ENCODE data around the gene DCK.

The DCK gene

DNA sequence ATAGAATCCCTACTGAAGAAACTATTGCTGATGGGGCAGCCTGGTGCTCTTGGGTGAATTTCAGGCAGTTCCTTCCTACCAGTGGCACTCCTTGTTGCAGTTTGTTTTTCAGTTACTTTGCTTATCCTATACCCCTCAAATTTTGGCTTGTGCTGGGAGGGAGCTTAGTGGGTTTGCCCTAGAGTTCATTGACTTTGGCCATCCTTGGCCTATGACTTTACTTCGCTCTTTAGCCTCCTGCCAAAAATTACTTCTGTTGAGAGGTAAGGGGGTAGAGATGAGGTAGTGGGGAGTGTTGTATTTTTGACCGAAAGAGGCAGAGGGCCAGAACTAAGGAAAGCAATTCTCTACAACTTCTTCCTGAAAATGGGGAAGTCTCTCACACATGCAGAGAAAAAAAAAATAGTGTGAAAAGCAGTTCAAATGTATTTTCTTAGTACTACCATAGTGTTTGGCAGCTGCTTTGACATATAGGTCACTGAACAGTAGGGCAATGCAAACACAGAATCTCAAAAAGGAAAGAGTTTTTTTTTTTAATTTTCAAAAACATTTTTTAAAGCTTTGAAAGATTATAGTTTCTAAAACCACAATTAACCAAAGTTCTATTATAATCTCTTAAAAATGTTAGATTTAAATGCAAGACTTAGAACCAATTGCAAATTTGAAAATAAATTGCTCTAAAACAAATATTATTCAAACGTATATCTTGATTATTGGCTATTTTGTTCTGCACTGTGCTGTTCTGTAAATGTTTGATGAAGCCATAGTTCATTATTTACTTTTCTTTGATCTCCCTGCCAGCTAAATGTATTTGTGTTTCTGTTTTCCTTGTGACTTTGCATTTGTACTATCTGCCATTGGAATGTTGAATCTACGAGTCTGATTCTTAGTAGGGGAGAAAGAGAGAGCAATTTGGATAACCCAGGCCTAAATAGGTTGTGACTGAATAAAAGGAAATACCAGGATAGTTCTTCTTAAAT lies 73.6 kb downstream of the DCK start:
- no peak for DNase-seq (ENCODE audit: low read depth)
- no peak overlapping the region for H3K4me3 ChIP-seq (ENCODE audit: control insufficient read depth, low read depth, low read length)
- TF ChIP-seq, protein P1, sequence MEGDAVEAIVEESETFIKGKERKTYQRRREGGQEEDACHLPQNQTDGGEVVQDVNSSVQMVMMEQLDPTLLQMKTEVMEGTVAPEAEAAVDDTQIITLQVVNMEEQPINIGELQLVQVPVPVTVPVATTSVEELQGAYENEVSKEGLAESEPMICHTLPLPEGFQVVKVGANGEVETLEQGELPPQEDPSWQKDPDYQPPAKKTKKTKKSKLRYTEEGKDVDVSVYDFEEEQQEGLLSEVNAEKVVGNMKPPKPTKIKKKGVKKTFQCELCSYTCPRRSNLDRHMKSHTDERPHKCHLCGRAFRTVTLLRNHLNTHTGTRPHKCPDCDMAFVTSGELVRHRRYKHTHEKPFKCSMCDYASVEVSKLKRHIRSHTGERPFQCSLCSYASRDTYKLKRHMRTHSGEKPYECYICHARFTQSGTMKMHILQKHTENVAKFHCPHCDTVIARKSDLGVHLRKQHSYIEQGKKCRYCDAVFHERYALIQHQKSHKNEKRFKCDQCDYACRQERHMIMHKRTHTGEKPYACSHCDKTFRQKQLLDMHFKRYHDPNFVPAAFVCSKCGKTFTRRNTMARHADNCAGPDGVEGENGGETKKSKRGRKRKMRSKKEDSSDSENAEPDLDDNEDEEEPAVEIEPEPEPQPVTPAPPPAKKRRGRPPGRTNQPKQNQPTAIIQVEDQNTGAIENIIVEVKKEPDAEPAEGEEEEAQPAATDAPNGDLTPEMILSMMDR (IDR thresholded peaks at IDR 0.05; ENCODE audit: control insufficient read depth, insufficient read depth, low read depth, low read length, missing control alignments), result no peak

DNA sequence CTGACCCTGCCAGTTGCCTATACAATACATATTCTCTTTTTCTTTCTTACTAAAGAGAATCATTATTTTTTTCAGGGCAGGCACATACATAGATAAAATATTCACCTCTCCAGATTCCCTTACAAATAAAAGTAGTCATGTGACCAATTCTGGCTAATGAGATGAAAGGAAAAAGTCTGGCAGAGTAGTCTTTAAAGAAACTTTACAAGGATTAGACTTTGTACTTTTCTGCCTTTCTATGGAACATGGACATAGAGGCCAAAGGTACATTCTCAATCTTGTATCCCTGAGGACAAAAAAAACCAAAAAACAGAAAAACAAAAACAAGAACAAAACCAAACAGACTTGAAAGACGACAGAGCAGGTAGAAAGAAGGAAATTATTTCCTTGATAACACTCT lies 75.6 kb downstream of the DCK start:
- H3K4me3 ChIP-seq (ENCODE audit: control insufficient read depth, low read depth, low read length), result no peak overlapping the region
- TF ChIP-seq, protein P1 (IDR thresholded peaks at IDR 0.05; ENCODE audit: control insufficient read depth, insufficient read depth, low read depth, low read length, missing control alignments), result no peak
- no peak for DNase-seq (ENCODE audit: low read depth)

DNA sequence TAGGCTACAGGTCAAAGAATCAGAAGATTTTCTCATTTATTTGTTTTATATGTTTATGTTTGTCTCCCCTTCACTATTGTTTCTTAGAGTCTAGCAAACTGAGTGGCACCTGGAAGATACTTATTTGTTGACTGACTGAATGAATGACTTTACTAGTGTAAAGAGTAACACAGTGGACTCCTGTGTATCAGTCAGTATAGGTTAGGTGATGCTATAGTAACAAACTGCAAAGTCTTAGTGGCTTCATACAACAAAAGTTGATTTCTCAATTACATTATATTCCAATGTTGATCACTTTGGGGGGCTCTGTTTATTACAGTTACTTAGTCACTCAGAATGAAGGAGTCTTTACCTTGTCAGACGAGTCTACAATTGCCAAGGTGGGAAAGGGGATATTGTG lies 76.6 kb downstream of the DCK start:
- TF ChIP-seq, protein P1 (IDR thresholded peaks at IDR 0.05; ENCODE audit: control insufficient read depth, insufficient read depth, low read depth, low read length, missing control alignments), result no peak
- no peak for DNase-seq (ENCODE audit: low read depth)
- H3K4me3 ChIP-seq (ENCODE audit: control insufficient read depth, low read depth, low read length), result no peak overlapping the region

DNA sequence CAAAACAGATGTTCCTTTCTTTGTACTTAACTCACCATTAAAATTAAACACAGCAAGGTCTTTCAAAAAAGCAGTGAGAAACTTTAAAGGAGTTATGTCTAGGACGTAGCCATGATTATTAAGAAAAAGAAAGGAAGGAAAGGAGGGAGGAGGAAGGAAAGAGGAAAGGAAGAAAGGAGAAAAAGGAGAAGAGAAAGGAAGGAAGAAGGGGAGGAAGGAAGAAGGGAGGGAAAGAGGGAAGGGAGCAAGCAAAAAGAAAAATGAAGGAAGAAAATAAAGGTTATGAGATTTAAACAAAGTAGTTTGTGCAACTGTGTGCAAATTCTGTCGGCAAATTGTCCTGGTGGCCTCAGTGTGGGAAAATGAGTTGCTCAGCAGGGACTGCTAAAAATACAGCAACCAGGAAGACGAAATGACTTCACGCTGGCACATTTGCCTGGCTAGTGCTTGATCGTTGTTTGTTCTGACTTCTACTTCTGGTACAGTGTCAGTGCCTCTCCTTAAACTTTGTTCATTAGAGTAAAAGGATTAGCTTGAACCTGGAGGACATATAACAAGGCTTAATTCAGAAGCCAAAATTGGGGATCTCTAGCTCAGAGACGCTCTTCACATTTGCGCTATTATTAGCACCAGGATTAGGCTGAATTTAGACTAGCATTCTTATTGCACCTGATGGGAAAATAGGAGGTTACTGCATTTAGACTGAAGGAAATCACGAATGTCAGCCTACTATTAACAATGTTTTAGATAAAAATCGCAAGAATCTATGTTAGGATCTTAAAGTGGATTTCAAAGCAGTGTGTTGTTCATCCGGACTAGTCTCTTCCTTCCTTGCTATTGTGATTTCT lies 81.2 kb downstream of the DCK start:
- TF ChIP-seq, protein P1 (IDR thresholded peaks at IDR 0.05; ENCODE audit: control insufficient read depth, insufficient read depth, low read depth, low read length, missing control alignments), result no peak
- peak overlapping the region; percentile 8; the same call in 1 of the 2 replicates for H3K4me3 ChIP-seq (ENCODE audit: control insufficient read depth, low read depth, low read length)
- DNase-seq (ENCODE audit: low read depth), result peak; percentile 1

Data from AG09309 (cell line).